Ovary (tissue), 3 donors: Measurements from ENCODE around the gene TMEM37.

ENCODE experiments used
- CTCF ChIP-seq, 3 donors: fragments of 450-650 bp in 2 of 3; fragments of 200-600 bp in 1 of 3; IDR thresholded peaks; one replicate each; pipeline versions ENCODE4 v1.5.1 to v1.8.0; 2016 to 2022; ENCODE audit warnings: antibody characterized with exemption in 3 of 3, mild to moderate bottlenecking in 1 of 3
- EP300 ChIP-seq: sonication (generic); formaldehyde crosslinking; IDR thresholded peaks from one replicate; pipeline ENCODE4 v1.6.1; 2017; ENCODE audit warnings: antibody characterized with exemption
- POLR2A ChIP-seq: fragments of 450-650 bp; IDR thresholded peaks from one replicate; pipeline ENCODE4 v1.6.1; 2017; ENCODE audit warnings: antibody characterized with exemption, mild to moderate bottlenecking, moderate library complexity
- donor health status: DM: no; HTN: no; CAD: no.

GRCh38 chr2:119402645-119403560 is 28.8 kb upstream of the TMEM37 start:
- TF ChIP-seq CTCF (IDR thresholded peaks at IDR 0.05) (no peak), POLR2A (no peak), EP300 (no peak)
